HCT116 (cell line): ENCODE results near the gene ALOXE3. TPM values are rescaled to one million over a fixed set of nuclear protein-coding genes. Genes with fewer than 3 reads are reported as not detected.
A peak's percentile ranks its signal among the peaks of the same experiment; 100 is the strongest.

Experiments used
- ATAC-seq: fragments of 200-7000 bp; cut with Tn5 transposase; 2 replicates; pipeline ENCODE4 v1.9.1; 2020; ENCODE audit warnings: mild to moderate bottlenecking, moderate library complexity
- BruUV-seq: library from RNA; stranded (reverse); fragments of 400-500 nt; replicated peaks from 2 replicates; lab custom pipeline; 2021; lab: Mats Ljungman, UMichigan
- CTCF ChIA-PET: fragments of 300-600 bp; sonication (Branson Sonifier 250); formaldehyde crosslinking; loops from one replicate; lab custom pipeline; 2021; ENCODE audit warnings: antibody characterized with exemption; lab: Charles Lee
- POLR2A ChIA-PET: fragments of 300-600, 350-600 bp; sonication (Branson Sonifier 250); formaldehyde crosslinking; loops from one replicate; lab custom pipeline; 2021; ENCODE audit warnings: antibody characterized with exemption; lab: Charles Lee
- RAD21 ChIA-PET, 2 experiments: fragments of 300-600 bp; sonication (Branson Sonifier 250); formaldehyde crosslinking; loops; one replicate each; lab custom pipeline; 2023; ENCODE audit warnings: low total read pairs in 2 of 2; ENCODE audit not compliant: uncharacterized antibody in 2 of 2, unreplicated experiment in 2 of 2, low non-redundant PET in 1 of 2; lab: Charles Lee
- DNase-seq: peaks from one replicate; pipeline ENCODE4 v3.0.0-alpha.2; 2010; ENCODE audit warnings: low read depth, low spot score
- H2AFZ ChIP-seq: fragments of 200-600 bp; shearing (Covaris generic), sonication (generic); 2 replicates; pipeline ENCODE4 v1.6.1; 2017; ENCODE audit warnings: low read depth, mixed run types, mixed read lengths, antibody characterized with exemption, low read length; ENCODE audit not compliant: poor library complexity, severe bottlenecking
- H3K27ac ChIP-seq: 2 replicates; pipeline ENCODE4 v1.5.1; 2012; ENCODE audit warnings: low read depth, low read length
- H3K27me3 ChIP-seq: fragments of 200-600 bp; sonication (generic); 2 replicates; pipeline ENCODE4 v1.6.1; 2016; ENCODE audit warnings: mixed run types, low read length, mixed read lengths; ENCODE audit not compliant: insufficient read depth
- H3K36me3 ChIP-seq, 2 experiments: fragments of 200-500 bp in 1 of 2; fragments of 200-600 bp in 1 of 2; sonication (Bioruptor generic) in 1 of 2; sonication (generic) in 1 of 2; 2 replicates each; pipeline versions ENCODE4 v1.5.1 to v1.6.1; 2014 to 2016; ENCODE audit warnings: low read length in 2 of 2, inconsistent platforms in 1 of 2, mixed read lengths in 1 of 2, mixed run types in 1 of 2; ENCODE audit not compliant: insufficient read depth in 2 of 2, control insufficient read depth in 1 of 2
- H3K4me1 ChIP-seq, 2 experiments: fragments of 200-600 bp in 1 of 2; sonication (generic) in 1 of 2; 2 replicates each; pipeline versions ENCODE4 v1.5.1 to v1.6.1; 2012 to 2017; ENCODE audit warnings: low read length in 2 of 2, inconsistent platforms in 1 of 2, mild to moderate bottlenecking in 1 of 2, mixed read lengths in 1 of 2, mixed run types in 1 of 2, moderate library complexity in 1 of 2; ENCODE audit not compliant: insufficient read depth in 2 of 2, control insufficient read depth in 1 of 2
- H3K4me2 ChIP-seq: fragments of 200-600 bp; sonication (generic); 2 replicates; pipeline ENCODE4 v1.6.1; 2017; ENCODE audit warnings: mixed run types, low read length, mixed read lengths
- H3K4me3 ChIP-seq, 2 experiments: fragments of 200-600 bp in 1 of 2; sonication (generic) in 1 of 2; replicated peaks in 1 of 2; 2 replicates each; pipeline ENCODE4 v1.5.1; 2011 to 2016; ENCODE audit warnings: low read length in 2 of 2, control low read depth in 1 of 2, low read depth in 1 of 2, mild to moderate bottlenecking in 1 of 2, mixed read lengths in 1 of 2, mixed run types in 1 of 2
- H3K79me2 ChIP-seq: fragments of 200-600 bp; sonication (generic); 2 replicates; pipeline ENCODE4 v1.6.1; 2017; ENCODE audit warnings: mild to moderate bottlenecking, mixed run types, low read length, moderate library complexity, mixed read lengths; ENCODE audit not compliant: insufficient read depth
- H3K9ac ChIP-seq: fragments of 200-600 bp; sonication (generic); 2 replicates; pipeline ENCODE4 v1.6.1; 2016; ENCODE audit warnings: low read length, mixed read lengths
- H3K9me2 ChIP-seq: fragments of 200-600 bp; sonication (generic), shearing (Covaris generic); 2 replicates; pipeline ENCODE4 v1.6.1; 2017; ENCODE audit warnings: mixed run types, mild to moderate bottlenecking, moderate library complexity; ENCODE audit not compliant: insufficient read depth
- H3K9me3 ChIP-seq, 2 experiments: fragments of 200-500 bp in 1 of 2; fragments of 200-600 bp in 1 of 2; sonication (Bioruptor generic) in 1 of 2; sonication (generic) in 1 of 2; 2 replicates each; pipeline ENCODE4 v1.6.1; 2014 to 2017; ENCODE audit warnings: low read length in 2 of 2, mixed read lengths in 2 of 2, inconsistent platforms in 1 of 2, low read depth in 1 of 2, mild to moderate bottlenecking in 1 of 2, mixed run types in 1 of 2, moderate library complexity in 1 of 2; ENCODE audit not compliant: control insufficient read depth in 1 of 2, insufficient read depth in 1 of 2
- H4K20me1 ChIP-seq: fragments of 200-600 bp; sonication (generic), shearing (Covaris generic); 2 replicates; pipeline ENCODE4 v1.6.1; 2017; ENCODE audit warnings: mixed run types, mild to moderate bottlenecking, moderate library complexity; ENCODE audit not compliant: insufficient read depth
- CBX3 ChIP-seq: IDR thresholded peaks from 2 replicates; pipeline ENCODE4 v1.6.1; 2012; ENCODE audit warnings: low read depth
- CEBPB ChIP-seq: IDR thresholded peaks from 2 replicates; pipeline ENCODE4 v1.6.1; 2012; ENCODE audit warnings: low read depth
- ELF1 ChIP-seq: IDR thresholded peaks from 2 replicates; pipeline ENCODE4 v1.6.1; 2012; ENCODE audit warnings: low read depth, borderline replicate concordance
- EZH2 ChIP-seq: fragments of 200-600 bp; sonication (generic); IDR thresholded peaks from 2 replicates; pipeline ENCODE4 v1.6.1; 2017; ENCODE audit warnings: antibody characterized with exemption, mixed run types
- EZH2phosphoT487 ChIP-seq: fragments of 200-600 bp; IDR thresholded peaks from 2 replicates; pipeline ENCODE4 v1.6.1; 2018; ENCODE audit warnings: antibody characterized with exemption, borderline replicate concordance
- POLR2A ChIP-seq: IDR thresholded peaks from 2 replicates; pipeline ENCODE4 v1.7.0; 2011; ENCODE audit warnings: borderline replicate concordance; ENCODE audit not compliant: insufficient read depth, insufficient read length; ENCODE audit errors: extremely low read depth
- POLR2AphosphoS5 ChIP-seq: IDR thresholded peaks from 2 replicates; pipeline ENCODE4 v1.6.1; 2011; ENCODE audit warnings: mild to moderate bottlenecking, low read depth, low read length, moderate library complexity
- SIN3A ChIP-seq: IDR thresholded peaks from 2 replicates; pipeline ENCODE4 v1.6.1; 2012; ENCODE audit warnings: low read depth
- SRF ChIP-seq: IDR thresholded peaks from 2 replicates; pipeline ENCODE4 v1.6.1; 2012; ENCODE audit warnings: low read depth
- TCF7L2 ChIP-seq: IDR thresholded peaks from 2 replicates; pipeline ENCODE4 v1.7.0; 2011; ENCODE audit warnings: borderline replicate concordance, inconsistent platforms; ENCODE audit not compliant: insufficient read depth, insufficient read length; ENCODE audit errors: extremely low read depth
- ZFX ChIP-seq: fragments of 450-650 bp; IDR thresholded peaks from 2 replicates; pipeline ENCODE4 v1.6.1; 2017
- ZNF274 ChIP-seq: fragments of 200-500 bp; sonication (Bioruptor generic); IDR thresholded peaks from 2 replicates; pipeline ENCODE4 v1.6.1; 2014; ENCODE audit warnings: mild to moderate bottlenecking, low read depth, low read length, inconsistent platforms
- intact Hi-C: fragments of 100-400 bp; cut with micrococcal nuclease; formaldehyde crosslinking; loops from 2 replicates; pipeline ENCODE4 v1.10.0; 2022
- total RNA-seq: library from RNA; stranded (reverse); gene quantifications from one replicate; pipeline ENCODE4 v1.2.1, GENCODE V29; 2021; ENCODE audit not compliant: unreplicated experiment
- TF ChIP-seq, protein P1 (sequence below): IDR thresholded peaks from 2 replicates; pipeline ENCODE4 v1.6.1; 2012
- TF ChIP-seq, protein P2 (sequence below): IDR thresholded peaks from 2 replicates; pipeline ENCODE4 v1.6.1; 2011; ENCODE audit warnings: mild to moderate bottlenecking, low read length, moderate library complexity; ENCODE audit not compliant: insufficient replicate concordance; ENCODE audit errors: extremely low read depth

The ALOXE3 gene
- total RNA-seq, 1 experiment from 2014 or later: 3.5 TPM

DNA sequence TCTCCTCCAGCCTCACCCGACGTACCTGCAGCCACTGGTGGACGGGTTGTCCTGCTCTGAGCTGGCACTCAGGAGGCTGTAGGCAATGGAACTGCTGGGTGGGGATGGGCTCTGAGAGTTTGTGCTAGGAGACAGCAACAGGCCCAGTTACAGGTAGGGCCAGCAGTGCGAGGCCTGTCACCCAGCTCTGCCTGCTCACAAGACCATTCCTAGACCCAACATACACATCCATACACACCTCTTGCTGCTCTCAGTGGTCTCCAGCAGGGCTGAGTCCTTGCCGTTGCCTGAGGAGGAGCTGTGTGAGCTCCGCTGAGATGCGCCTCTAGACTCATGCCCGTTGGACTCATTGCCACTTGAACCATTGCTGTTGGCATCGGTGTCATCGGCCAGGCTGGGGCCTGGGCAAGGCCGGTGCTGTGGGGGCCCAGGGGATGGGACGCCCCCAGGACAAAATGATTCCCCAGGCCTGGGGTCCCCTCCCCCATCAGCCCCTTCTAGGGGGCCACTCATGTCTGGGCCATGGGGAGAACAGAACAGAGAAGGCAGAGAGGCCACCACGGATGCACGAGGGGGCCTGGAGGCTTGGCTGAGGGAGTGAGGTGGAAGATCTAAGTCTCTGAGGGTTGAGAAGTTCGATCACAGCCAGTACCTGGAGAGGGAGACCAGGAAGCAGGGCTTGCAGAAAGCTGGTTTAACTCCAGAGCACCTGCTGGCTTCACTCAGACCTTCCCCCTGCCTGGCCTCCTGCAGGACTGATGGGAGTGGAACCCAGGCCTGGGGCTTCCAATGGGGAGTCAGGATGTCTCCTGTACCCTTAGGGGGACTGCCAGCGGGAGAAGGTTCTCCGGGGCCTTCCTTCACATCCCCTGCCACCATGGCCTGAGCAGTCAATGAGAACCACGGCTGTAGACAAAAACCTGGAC is 32.1 kb upstream of the ALOXE3 start (continued):
- no peak for TF ChIP-seq CBX3
- TF ChIP-seq ELF1: no peak
- TF ChIP-seq EZH2phosphoT487: no peak

DNA sequence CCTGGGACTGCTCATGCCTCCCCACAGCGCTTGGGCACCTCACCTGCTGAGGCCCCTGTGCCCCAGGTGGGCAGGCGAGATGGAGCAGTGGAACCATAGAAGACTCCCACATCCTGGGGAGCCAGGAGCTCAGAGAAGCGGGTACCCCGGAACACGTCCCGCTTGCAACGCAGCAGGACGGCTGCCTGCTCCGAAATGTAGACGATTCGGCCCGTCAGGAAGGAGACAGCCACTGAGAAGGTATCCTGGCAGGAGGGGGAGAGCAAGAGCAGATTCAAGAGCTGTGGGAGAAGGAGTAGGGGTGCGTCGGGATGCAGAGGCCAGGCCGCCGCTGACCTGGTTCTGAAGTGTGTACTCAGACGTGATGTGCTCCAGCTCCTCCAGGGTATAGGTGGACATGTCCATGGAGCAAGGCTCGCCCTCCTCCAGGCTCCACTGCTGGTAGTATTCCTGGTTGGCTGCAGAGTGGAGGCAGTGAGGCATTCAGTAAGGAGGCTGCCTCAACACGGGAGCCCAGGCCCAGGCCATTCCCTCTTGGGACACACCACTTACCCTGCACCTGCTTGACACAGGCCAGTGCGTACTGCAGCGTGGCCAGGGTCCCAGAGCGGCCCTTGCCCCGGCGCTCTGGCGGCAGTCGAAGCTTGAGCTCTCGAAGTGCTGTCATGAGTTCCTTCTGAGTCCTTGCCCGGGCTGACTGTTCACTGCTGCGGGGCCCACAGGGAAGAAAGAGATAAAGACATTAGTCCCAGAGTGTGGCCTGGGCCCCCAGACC is 31.3 kb upstream of the ALOXE3 start:
- peak overlapping the region; percentile 77; the same call in 1 of the 2 replicates for H3K27ac ChIP-seq
- H4K20me1 ChIP-seq: no peaks in the 10 kb centered on the region
- H3K4me1 ChIP-seq: peaks cover 27 to 42% of the 10 kb centered on the region in 2 experiments
- H3K9ac ChIP-seq: no peak overlapping the region
- H3K9me3 ChIP-seq: no peaks in the 10 kb centered on the region
- POLR2A ChIA-PET: no interaction called here
- no peak overlapping the region for H2AFZ ChIP-seq
- intact Hi-C loops: no loop called here
- ATAC-seq (no peak), DNase-seq (no peak)
- RAD21 ChIA-PET: no interaction called here
- TF ChIP-seq CEBPB (no peak), CBX3 (no peak), ZFX (no peak), POLR2AphosphoS5 (no peak), ZNF274 (no peak), SIN3A (no peak), EZH2 (no peak), SRF (no peak), TCF7L2 (no peak), EZH2phosphoT487 (no peak), POLR2A (no peak)
- TF ChIP-seq, protein P1, sequence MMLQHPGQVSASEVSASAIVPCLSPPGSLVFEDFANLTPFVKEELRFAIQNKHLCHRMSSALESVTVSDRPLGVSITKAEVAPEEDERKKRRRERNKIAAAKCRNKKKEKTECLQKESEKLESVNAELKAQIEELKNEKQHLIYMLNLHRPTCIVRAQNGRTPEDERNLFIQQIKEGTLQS: no peak
- TF ChIP-seq, protein P2, sequence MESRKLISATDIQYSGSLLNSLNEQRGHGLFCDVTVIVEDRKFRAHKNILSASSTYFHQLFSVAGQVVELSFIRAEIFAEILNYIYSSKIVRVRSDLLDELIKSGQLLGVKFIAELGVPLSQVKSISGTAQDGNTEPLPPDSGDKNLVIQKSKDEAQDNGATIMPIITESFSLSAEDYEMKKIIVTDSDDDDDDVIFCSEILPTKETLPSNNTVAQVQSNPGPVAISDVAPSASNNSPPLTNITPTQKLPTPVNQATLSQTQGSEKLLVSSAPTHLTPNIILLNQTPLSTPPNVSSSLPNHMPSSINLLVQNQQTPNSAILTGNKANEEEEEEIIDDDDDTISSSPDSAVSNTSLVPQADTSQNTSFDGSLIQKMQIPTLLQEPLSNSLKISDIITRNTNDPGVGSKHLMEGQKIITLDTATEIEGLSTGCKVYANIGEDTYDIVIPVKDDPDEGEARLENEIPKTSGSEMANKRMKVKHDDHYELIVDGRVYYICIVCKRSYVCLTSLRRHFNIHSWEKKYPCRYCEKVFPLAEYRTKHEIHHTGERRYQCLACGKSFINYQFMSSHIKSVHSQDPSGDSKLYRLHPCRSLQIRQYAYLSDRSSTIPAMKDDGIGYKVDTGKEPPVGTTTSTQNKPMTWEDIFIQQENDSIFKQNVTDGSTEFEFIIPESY: no peak
- H3K27me3 ChIP-seq: no peaks in the 10 kb centered on the region
- H3K4me2 ChIP-seq: no peak overlapping the region
- H3K9me2 ChIP-seq: no peaks in the 10 kb centered on the region
- H3K36me3 ChIP-seq: peaks cover 40 to 53% of the 10 kb centered on the region in 2 experiments
- BruUV-seq: no TSS peak
- CTCF ChIA-PET: no interaction called here
- H3K79me2 ChIP-seq: peaks cover 43% of the 10 kb centered on the region
- no peak overlapping the region for H3K4me3 ChIP-seq
